Keratinocyte (primary cell): ENCODE measurements around the gene ZSCAN31. TPM values are rescaled to one million over a fixed set of nuclear protein-coding genes. Genes with fewer than 3 reads are reported as not detected.

ENCODE experiments used
- DNase-seq: peaks from one replicate; pipeline ENCODE4 v3.0.0-alpha.2; 2011; ENCODE audit warnings: low read depth, missing footprints, low spot score
- FAIRE-seq: peaks from 2 replicates; lab custom pipeline; 2011; peaks lifted over from hg19 to GRCh38; lab: Jason Lieb, UNC
- H2AFZ ChIP-seq: 2 replicates; pipeline ENCODE4 v1.6.0; 2012; ENCODE audit warnings: low read length, control low read depth, inconsistent platforms; ENCODE audit not compliant: control insufficient read depth
- H3K27ac ChIP-seq: 2 replicates; pipeline ENCODE4 v1.5.1; 2011; ENCODE audit warnings: low read length; ENCODE audit not compliant: control insufficient read depth, insufficient read depth
- H3K27me3 ChIP-seq: 3 replicates; pipeline ENCODE4 v1.6.0; 2011; ENCODE audit warnings: low read length; ENCODE audit not compliant: control insufficient read depth, insufficient read depth; ENCODE audit errors: extremely low read depth
- H3K36me3 ChIP-seq, 2 experiments: 2 replicates in 1 of 2; 3 replicates in 1 of 2; pipeline ENCODE4 v1.5.1; 2011; ENCODE audit warnings: low read length in 2 of 2, mild to moderate bottlenecking in 1 of 2; ENCODE audit not compliant: control insufficient read depth in 2 of 2, insufficient read depth in 2 of 2; ENCODE audit errors: extremely low read depth in 1 of 2
- H3K4me1 ChIP-seq: 3 replicates; pipeline ENCODE4 v1.5.1; 2011; ENCODE audit warnings: low read length; ENCODE audit not compliant: control insufficient read depth, insufficient read depth; ENCODE audit errors: extremely low read depth
- H3K4me2 ChIP-seq: 3 replicates; pipeline ENCODE4 v1.6.0; 2011; ENCODE audit warnings: low read depth, low read length; ENCODE audit not compliant: control insufficient read depth, insufficient read depth; ENCODE audit errors: extremely low read depth
- H3K4me3 ChIP-seq, 3 experiments: fragments of 200-600 bp in 1 of 3; sonication (generic) in 1 of 3; 2 replicates in 2 of 3; 3 replicates in 1 of 3; pipeline ENCODE4 v1.5.1; 2011 to 2016; ENCODE audit warnings: low read length in 3 of 3, mild to moderate bottlenecking in 3 of 3, control low read depth in 2 of 3, inconsistent platforms in 1 of 3, low read depth in 1 of 3, mixed read lengths in 1 of 3, mixed run types in 1 of 3, moderate library complexity in 1 of 3; ENCODE audit not compliant: control insufficient read depth in 2 of 3, insufficient read depth in 2 of 3; ENCODE audit errors: extremely low read depth in 1 of 3
- H3K79me2 ChIP-seq: 2 replicates; pipeline ENCODE4 v1.6.0; 2012; ENCODE audit warnings: low read length; ENCODE audit not compliant: control insufficient read depth, insufficient read depth
- H3K9ac ChIP-seq: 3 replicates; pipeline ENCODE4 v1.6.0; 2011; ENCODE audit warnings: low read length; ENCODE audit not compliant: control insufficient read depth, insufficient read depth; ENCODE audit errors: extremely low read depth
- H3K9me1 ChIP-seq: 3 replicates; pipeline ENCODE4 v1.6.0; 2011; ENCODE audit warnings: low read length; ENCODE audit not compliant: control insufficient read depth, insufficient read depth; ENCODE audit errors: extremely low read depth
- H3K9me3 ChIP-seq: 2 replicates; pipeline ENCODE4 v1.5.1; 2012; ENCODE audit warnings: low read depth, low read length; ENCODE audit not compliant: control insufficient read depth
- H4K20me1 ChIP-seq: 3 replicates; pipeline ENCODE4 v1.6.0; 2011; ENCODE audit warnings: low read length; ENCODE audit not compliant: control insufficient read depth, insufficient read depth; ENCODE audit errors: extremely low read depth
- CTCF ChIP-seq, 3 experiments: IDR thresholded peaks in 1 of 3; conservative IDR thresholded peaks in 1 of 3; optimal IDR thresholded peaks in 1 of 3; 2 replicates in 2 of 3; 3 replicates in 1 of 3; pipeline versions ENCODE3 to v1.5.1; 2011; ENCODE audit warnings: low read length in 3 of 3, mild to moderate bottlenecking in 3 of 3, moderate library complexity in 2 of 3, control low read depth in 1 of 3, inconsistent platforms in 1 of 3; ENCODE audit not compliant: insufficient read depth in 2 of 3; ENCODE audit errors: extremely low read depth in 1 of 3
- EZH2 ChIP-seq: IDR thresholded peaks from one replicate; pipeline ENCODE4 v1.6.1; 2012; ENCODE audit warnings: inconsistent platforms, mild to moderate bottlenecking, low read length, moderate library complexity
- dilution Hi-C: fragments of 300-500 bp; cut with MboI; formaldehyde crosslinking; loops from one replicate; pipeline ENCODE4 v1.7.0; 2020; ENCODE audit warnings: low sequenced_read_pairs; ENCODE audit not compliant: extremely low pct_ligation_motif_present
- polyA plus RNA-seq, 5 experiments: library from polyadenylated mRNA; depleted of rRNA in 3 of 5; stranded (reverse) in 3 of 5; stranded (forward) in 1 of 5; unstranded in 1 of 5; fragments of >200 nt; gene quantifications; 1 replicate in 1 of 5; 2 replicates in 3 of 5; 3 replicates in 1 of 5; pipeline versions ENCODE4 v1.2.1 to v1.2.3, GENCODE V29; 2011 to 2012; ENCODE audit warnings: missing spikeins in 2 of 5, low read depth in 1 of 5, low replicate concordance in 1 of 5

The ZSCAN31 gene
- polyA plus RNA-seq, 1 donor (not counting 4 experiments of a cell fraction or from before 2014, with no cell fraction given) = 14.4 TPM

DNA sequence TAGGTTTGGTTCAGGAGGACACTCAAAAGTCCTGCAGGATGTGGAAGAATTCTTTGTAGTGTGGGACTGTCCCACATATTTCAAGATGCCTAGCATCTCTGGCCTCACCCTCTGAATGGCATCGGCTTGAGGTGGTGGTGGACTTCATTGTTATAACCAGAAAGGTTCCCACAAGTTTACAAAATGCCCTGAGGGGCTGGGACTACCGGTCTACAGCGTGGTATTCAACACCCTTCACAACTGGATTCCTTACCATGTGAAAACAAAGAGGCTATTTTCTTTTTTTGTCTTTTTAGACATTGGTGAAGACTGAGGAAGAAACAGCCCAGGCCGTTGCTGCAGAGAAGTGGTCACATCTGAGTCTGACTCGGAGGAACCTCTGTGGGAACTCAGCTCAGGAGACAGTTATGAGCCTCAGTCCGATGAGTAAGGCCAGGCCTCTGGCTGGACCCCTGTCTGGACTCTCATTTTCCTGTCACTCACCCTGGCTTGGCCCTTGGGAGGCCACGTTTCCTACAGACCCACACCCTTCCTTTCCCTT is 39.4 kb downstream of the ZSCAN31 start:
- H3K27ac ChIP-seq = no peak overlapping the region
- no peak overlapping the region for H3K9ac ChIP-seq
- no peaks in the 10 kb centered on the region for H3K9me1 ChIP-seq
- H3K4me1 ChIP-seq = no peaks in the 10 kb centered on the region
- no peak overlapping the region for H2AFZ ChIP-seq
- peaks cover 0 to 2% of the 10 kb centered on the region in 2 experiments for H3K36me3 ChIP-seq
- H3K79me2 ChIP-seq = no peaks in the 10 kb centered on the region
- H3K4me3 ChIP-seq = no peak overlapping the region
- H3K9me3 ChIP-seq = no peaks in the 10 kb centered on the region
- H3K27me3 ChIP-seq = no peaks in the 10 kb centered on the region
- no peak for FAIRE-seq
- DNase-seq = no peak
- H4K20me1 ChIP-seq = no peaks in the 10 kb centered on the region
- TF ChIP-seq CTCF (optimal IDR thresholded peaks at IDR 0.05 in 1 of 3, IDR thresholded peaks at IDR 0.05 in 1 of 3, conservative IDR thresholded peaks at IDR 0.05 in 1 of 3; ENCODE audit: extremely low read depth in 1 of 3, insufficient read depth in 2 of 3, low read length in 3 of 3) (no peak), EZH2 (no peak)
- H3K4me2 ChIP-seq = no peak overlapping the region
- dilution Hi-C loops = no loop called here

DNA sequence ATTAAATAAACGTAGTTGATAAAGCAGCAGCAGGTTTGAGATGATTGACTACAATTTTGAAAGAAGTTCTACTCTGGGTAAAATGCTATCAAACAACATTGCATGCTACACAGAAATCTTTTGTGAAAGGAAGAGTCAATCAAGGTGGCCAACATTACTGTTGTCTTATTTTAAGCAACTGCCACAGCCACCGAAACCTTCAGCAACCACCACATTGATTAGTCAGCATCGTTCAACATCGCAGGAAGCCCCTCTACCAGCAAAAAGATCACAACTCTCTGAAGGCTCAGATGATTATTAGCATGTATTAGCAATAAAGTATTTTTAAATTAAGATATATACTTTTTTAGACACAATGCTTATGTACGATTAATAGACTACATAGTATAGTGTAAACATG is 40.6 kb downstream of the ZSCAN31 start:
- no peak for FAIRE-seq
- dilution Hi-C loops = no loop called here
- H3K79me2 ChIP-seq = no peaks in the 10 kb centered on the region
- H3K4me3 ChIP-seq = no peak overlapping the region
- no peak overlapping the region for H3K27ac ChIP-seq
- H3K9me3 ChIP-seq = no peaks in the 10 kb centered on the region
- TF ChIP-seq CTCF (optimal IDR thresholded peaks at IDR 0.05 in 1 of 3, IDR thresholded peaks at IDR 0.05 in 1 of 3, conservative IDR thresholded peaks at IDR 0.05 in 1 of 3; ENCODE audit: extremely low read depth in 1 of 3, insufficient read depth in 2 of 3, low read length in 3 of 3) (no peak), EZH2 (no peak)
- no peak for DNase-seq
- H3K9ac ChIP-seq = no peak overlapping the region
- no peaks in the 10 kb centered on the region for H3K27me3 ChIP-seq
- peaks cover 0 to 2% of the 10 kb centered on the region in 2 experiments for H3K36me3 ChIP-seq
- no peak overlapping the region for H3K4me2 ChIP-seq
- H2AFZ ChIP-seq = no peak overlapping the region
- H3K9me1 ChIP-seq = no peaks in the 10 kb centered on the region
- no peaks in the 10 kb centered on the region for H4K20me1 ChIP-seq
- no peaks in the 10 kb centered on the region for H3K4me1 ChIP-seq
